MM.1S (cell line): Measurements from ENCODE around the gene WNT9B.

Source experiments
- DNase-seq: peaks from one replicate; pipeline ENCODE4 v3.0.0-alpha.2; 2015
- H2AFZ ChIP-seq: fragments of 300-600 bp; sonication (generic); 2 replicates; pipeline ENCODE4 v1.6.0; 2016; ENCODE audit warnings: antibody characterized with exemption, low read length
- H3F3A ChIP-seq: fragments of 300-600 bp; sonication (generic); 2 replicates; pipeline ENCODE4 v1.6.1; 2016; ENCODE audit warnings: mild to moderate bottlenecking, antibody characterized with exemption, low read length, moderate library complexity, mixed read lengths; ENCODE audit not compliant: insufficient read depth
- H3K27ac ChIP-seq: fragments of 300-600 bp; sonication (generic); 2 replicates; pipeline ENCODE4 v1.5.1; 2016; ENCODE audit warnings: mild to moderate bottlenecking, low read length
- H3K27me3 ChIP-seq: fragments of 300-600 bp; sonication (generic); replicated peaks from 2 replicates; pipeline ENCODE4 v1.6.0; 2016; ENCODE audit warnings: low read length; ENCODE audit not compliant: insufficient read depth
- H3K36me3 ChIP-seq: fragments of 300-600 bp; sonication (generic); replicated peaks from 2 replicates; pipeline ENCODE4 v1.6.1; 2016; ENCODE audit warnings: mild to moderate bottlenecking, low read length, mixed read lengths; ENCODE audit not compliant: insufficient read depth
- H3K4me1 ChIP-seq: fragments of 300-600 bp; sonication (generic); 2 replicates; pipeline ENCODE4 v1.6.1; 2016; ENCODE audit warnings: low read length, mixed read lengths
- H3K4me2 ChIP-seq: fragments of 300-600 bp; sonication (generic); 2 replicates; pipeline ENCODE4 v1.6.0; 2016; ENCODE audit warnings: low read depth, low read length
- H3K4me3 ChIP-seq: fragments of 300-600 bp; sonication (generic); 2 replicates; pipeline ENCODE4 v1.5.1; 2016; ENCODE audit warnings: low read length, mixed read lengths
- H3K79me2 ChIP-seq: fragments of 300-600 bp; sonication (generic); 2 replicates; pipeline ENCODE4 v1.6.1; 2016; ENCODE audit warnings: mixed run types, low read length, mixed read lengths
- H3K9ac ChIP-seq: fragments of 300-600 bp; sonication (generic); 2 replicates; pipeline ENCODE4 v1.6.1; 2016; ENCODE audit warnings: low read length, mixed read lengths
- H3K9me2 ChIP-seq: fragments of 300-600 bp; sonication (generic); replicated peaks from 2 replicates; pipeline ENCODE4 v1.6.1; 2016; ENCODE audit warnings: mild to moderate bottlenecking, low read length, mixed read lengths; ENCODE audit not compliant: insufficient read depth
- H3K9me3 ChIP-seq: fragments of 300-600 bp; sonication (generic); replicated peaks from 2 replicates; pipeline ENCODE4 v1.6.1; 2016; ENCODE audit warnings: mild to moderate bottlenecking, low read length, mixed read lengths; ENCODE audit not compliant: insufficient read depth
- H4K20me1 ChIP-seq: fragments of 300-600 bp; sonication (generic); 2 replicates; pipeline ENCODE4 v1.6.1; 2016; ENCODE audit warnings: mild to moderate bottlenecking, low read length, moderate library complexity, mixed read lengths; ENCODE audit not compliant: insufficient read depth
- EZH2 ChIP-seq: fragments of 300-600 bp; sonication (generic); optimal IDR thresholded peaks from 2 replicates; pipeline ENCODE3; 2017; ENCODE audit warnings: low read depth, mild to moderate bottlenecking, antibody characterized with exemption, low read length, mixed read lengths
- EZH2phosphoT487 ChIP-seq: fragments of 300-600 bp; sonication (generic); IDR thresholded peaks from 2 replicates; pipeline ENCODE4 v1.6.1; 2018; ENCODE audit warnings: antibody characterized with exemption, low read length
- TF ChIP-seq, protein P1 (sequence below): fragments of 300-600 bp; sonication (generic); IDR thresholded peaks from 2 replicates; pipeline ENCODE4 v1.5.1; 2016; ENCODE audit warnings: antibody characterized with exemption, low read length, mixed read lengths

The WNT9B gene

GRCh38 chr17:46928467-46929261, 77.3 kb downstream of the WNT9B start:
- no peak overlapping the region for H3K4me2 ChIP-seq
- no peak overlapping the region for H2AFZ ChIP-seq

DNA sequence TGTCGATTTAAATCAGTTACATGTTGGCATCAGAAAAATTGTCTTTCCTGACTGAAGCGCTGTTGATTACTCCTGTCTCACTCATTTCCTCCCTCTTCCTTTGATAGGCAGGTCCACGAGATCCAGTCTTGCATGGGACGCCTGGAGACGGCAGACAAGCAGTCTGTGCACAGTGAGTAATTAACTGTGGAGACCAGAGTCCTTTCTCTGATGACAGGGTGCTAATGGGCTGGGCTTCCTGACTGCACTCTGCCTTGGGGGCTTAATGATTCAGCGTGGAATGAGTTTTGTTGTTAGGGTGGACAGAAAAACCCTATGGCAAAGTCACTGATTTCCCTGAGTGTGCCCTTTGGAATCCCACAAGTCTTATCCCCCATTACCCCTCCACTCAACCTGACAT, 78.0 kb downstream of the WNT9B start:
- Histone ChIP-seq H3K4me3 (no peak overlapping the region), H3K27me3 (no peaks in the 10 kb centered on the region), H3K9me3 (no peaks in the 10 kb centered on the region), H3K9me2 (no peaks in the 10 kb centered on the region), H3K9ac (no peak overlapping the region), H3F3A (peaks cover 6% of the 10 kb centered on the region; the same call in 1 of the 2 replicates), H3K36me3 (peaks cover 7% of the 10 kb centered on the region; the same call in 1 of the 2 replicates), H4K20me1 (peaks cover 8% of the 10 kb centered on the region; the same call in 1 of the 2 replicates), H3K4me1 (peaks cover 18% of the 10 kb centered on the region; the same call in 1 of the 2 replicates), H2AFZ (no peak overlapping the region), H3K4me2 (no peak overlapping the region), H3K79me2 (peaks cover 57% of the 10 kb centered on the region), H3K27ac (no peak overlapping the region)
- no peak for DNase-seq
- TF ChIP-seq, protein P1, sequence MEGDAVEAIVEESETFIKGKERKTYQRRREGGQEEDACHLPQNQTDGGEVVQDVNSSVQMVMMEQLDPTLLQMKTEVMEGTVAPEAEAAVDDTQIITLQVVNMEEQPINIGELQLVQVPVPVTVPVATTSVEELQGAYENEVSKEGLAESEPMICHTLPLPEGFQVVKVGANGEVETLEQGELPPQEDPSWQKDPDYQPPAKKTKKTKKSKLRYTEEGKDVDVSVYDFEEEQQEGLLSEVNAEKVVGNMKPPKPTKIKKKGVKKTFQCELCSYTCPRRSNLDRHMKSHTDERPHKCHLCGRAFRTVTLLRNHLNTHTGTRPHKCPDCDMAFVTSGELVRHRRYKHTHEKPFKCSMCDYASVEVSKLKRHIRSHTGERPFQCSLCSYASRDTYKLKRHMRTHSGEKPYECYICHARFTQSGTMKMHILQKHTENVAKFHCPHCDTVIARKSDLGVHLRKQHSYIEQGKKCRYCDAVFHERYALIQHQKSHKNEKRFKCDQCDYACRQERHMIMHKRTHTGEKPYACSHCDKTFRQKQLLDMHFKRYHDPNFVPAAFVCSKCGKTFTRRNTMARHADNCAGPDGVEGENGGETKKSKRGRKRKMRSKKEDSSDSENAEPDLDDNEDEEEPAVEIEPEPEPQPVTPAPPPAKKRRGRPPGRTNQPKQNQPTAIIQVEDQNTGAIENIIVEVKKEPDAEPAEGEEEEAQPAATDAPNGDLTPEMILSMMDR, result no peak
- TF ChIP-seq EZH2 (no peak), EZH2phosphoT487 (no peak)

More at GRCh38 chr17:46928467-46929261, 77.3 kb downstream of the WNT9B start:
- Histone ChIP-seq H3K4me3 (no peak overlapping the region), H4K20me1 (peaks cover 8% of the 10 kb centered on the region; the same call in 1 of the 2 replicates), H3K27me3 (no peaks in the 10 kb centered on the region), H3K4me1 (peaks cover 22% of the 10 kb centered on the region; the same call in 1 of the 2 replicates), H3K36me3 (peaks cover 2% of the 10 kb centered on the region; the same call in 1 of the 2 replicates), H3K9me2 (no peaks in the 10 kb centered on the region), H3F3A (peaks cover 12% of the 10 kb centered on the region; the same call in 1 of the 2 replicates), H3K9ac (no peak overlapping the region), H3K27ac (no peak overlapping the region), H3K79me2 (peaks cover 65% of the 10 kb centered on the region), H3K9me3 (no peaks in the 10 kb centered on the region)
- DNase-seq, result no peak
- TF ChIP-seq EZH2, result no peak
- TF ChIP-seq, protein P1, result no peak
- TF ChIP-seq EZH2phosphoT487, result no peak

GRCh38 chr17:46930051-46930450, 78.7 kb downstream of the WNT9B start:
- H3K4me1 ChIP-seq, result peaks cover 12% of the 10 kb centered on the region; the same call in 1 of the 2 replicates
- peaks cover 51% of the 10 kb centered on the region for H3K79me2 ChIP-seq
- no peak overlapping the region for H3K4me2 ChIP-seq
- no peak for DNase-seq
- TF ChIP-seq EZH2phosphoT487 (no peak), EZH2 (no peak)
- TF ChIP-seq, protein P1, result no peak
- peaks cover 7% of the 10 kb centered on the region; the same call in 1 of the 2 replicates for H3K36me3 ChIP-seq
- no peak overlapping the region for H2AFZ ChIP-seq
- H3K27me3 ChIP-seq, result no peaks in the 10 kb centered on the region
- H3K9me3 ChIP-seq, result no peaks in the 10 kb centered on the region
- H3F3A ChIP-seq, result peaks cover 6% of the 10 kb centered on the region; the same call in 1 of the 2 replicates
- H3K9me2 ChIP-seq, result no peaks in the 10 kb centered on the region
- H4K20me1 ChIP-seq, result peaks cover 8% of the 10 kb centered on the region; the same call in 1 of the 2 replicates
- no peak overlapping the region for H3K27ac ChIP-seq
- no peak overlapping the region for H3K9ac ChIP-seq
- no peak overlapping the region for H3K4me3 ChIP-seq
